ENCODE measurements around the gene TMEM95. TPM values are rescaled to one million over a fixed set of nuclear protein-coding genes. Genes with fewer than 3 reads are reported as not detected.

Gene TMEM95
- total and polyA plus RNA-seq, 2 experiments from 2014 or later = not detected

DNA sequence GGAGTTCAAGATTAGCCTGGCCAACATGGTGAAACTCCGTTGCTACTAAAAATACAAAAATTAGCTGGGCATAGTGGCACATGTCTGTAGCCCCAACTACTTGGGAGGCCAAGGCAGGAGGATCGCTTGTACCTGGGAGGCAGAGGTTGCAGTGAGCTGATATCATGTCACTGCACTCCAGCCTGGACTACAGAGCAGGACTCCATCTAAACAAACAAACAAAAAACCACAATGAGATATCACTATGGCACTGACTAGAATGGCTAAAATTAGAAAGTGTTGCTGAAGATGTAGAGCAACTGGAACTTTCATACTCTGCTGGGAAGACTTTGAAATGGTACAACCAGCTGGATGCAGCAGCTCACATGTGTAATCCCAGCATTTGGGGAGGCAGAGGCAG is 19.4 kb downstream of the TMEM95 start:
- no peak overlapping the region for H3K27ac Mint-ChIP-seq
- H3K4me3 Mint-ChIP-seq = no peak overlapping the region
- peaks cover 2% of the 10 kb centered on the region; the same call in 1 of the 2 replicates for H3K4me1 ChIP-seq (ENCODE audit: insufficient read depth)
- H3K4me1 Mint-ChIP-seq = peaks cover 5% of the 10 kb centered on the region; the same call in 2 of the 3 replicates
- DNase-seq (ENCODE audit: low spot score) (no peak), ATAC-seq (no peak)
- 0 out of 2 replicates have a peak, but pooled peaks cover 3% of the 10 kb centered on the region for H3F3A ChIP-seq (replicated peaks; ENCODE audit: low read depth)
- H3K27me3 Mint-ChIP-seq (ENCODE audit: insufficient read depth, low read depth, poor library complexity) = peaks cover 4% of the 10 kb centered on the region
- no peaks in the 10 kb centered on the region for H3K9me2 ChIP-seq (ENCODE audit: insufficient read depth)
- H4K20me1 ChIP-seq (replicated peaks; ENCODE audit: insufficient read depth) = no peaks in the 10 kb centered on the region
- H3K4me2 ChIP-seq = no peak overlapping the region
- H3K36me3 ChIP-seq (ENCODE audit: insufficient read depth) = no peaks in the 10 kb centered on the region
- peaks cover 12% of the 10 kb centered on the region for H3K9me3 Mint-ChIP-seq
- TF ChIP-seq, protein P1, sequence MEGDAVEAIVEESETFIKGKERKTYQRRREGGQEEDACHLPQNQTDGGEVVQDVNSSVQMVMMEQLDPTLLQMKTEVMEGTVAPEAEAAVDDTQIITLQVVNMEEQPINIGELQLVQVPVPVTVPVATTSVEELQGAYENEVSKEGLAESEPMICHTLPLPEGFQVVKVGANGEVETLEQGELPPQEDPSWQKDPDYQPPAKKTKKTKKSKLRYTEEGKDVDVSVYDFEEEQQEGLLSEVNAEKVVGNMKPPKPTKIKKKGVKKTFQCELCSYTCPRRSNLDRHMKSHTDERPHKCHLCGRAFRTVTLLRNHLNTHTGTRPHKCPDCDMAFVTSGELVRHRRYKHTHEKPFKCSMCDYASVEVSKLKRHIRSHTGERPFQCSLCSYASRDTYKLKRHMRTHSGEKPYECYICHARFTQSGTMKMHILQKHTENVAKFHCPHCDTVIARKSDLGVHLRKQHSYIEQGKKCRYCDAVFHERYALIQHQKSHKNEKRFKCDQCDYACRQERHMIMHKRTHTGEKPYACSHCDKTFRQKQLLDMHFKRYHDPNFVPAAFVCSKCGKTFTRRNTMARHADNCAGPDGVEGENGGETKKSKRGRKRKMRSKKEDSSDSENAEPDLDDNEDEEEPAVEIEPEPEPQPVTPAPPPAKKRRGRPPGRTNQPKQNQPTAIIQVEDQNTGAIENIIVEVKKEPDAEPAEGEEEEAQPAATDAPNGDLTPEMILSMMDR (conservative IDR thresholded peaks at IDR 0.05; ENCODE audit: low read depth in 2 of 2) = no peak
- TF ChIP-seq POLR2AphosphoS5 (IDR thresholded peaks at IDR 0.05; ENCODE audit: low read depth) = no peak
- TF ChIP-seq, protein P2, sequence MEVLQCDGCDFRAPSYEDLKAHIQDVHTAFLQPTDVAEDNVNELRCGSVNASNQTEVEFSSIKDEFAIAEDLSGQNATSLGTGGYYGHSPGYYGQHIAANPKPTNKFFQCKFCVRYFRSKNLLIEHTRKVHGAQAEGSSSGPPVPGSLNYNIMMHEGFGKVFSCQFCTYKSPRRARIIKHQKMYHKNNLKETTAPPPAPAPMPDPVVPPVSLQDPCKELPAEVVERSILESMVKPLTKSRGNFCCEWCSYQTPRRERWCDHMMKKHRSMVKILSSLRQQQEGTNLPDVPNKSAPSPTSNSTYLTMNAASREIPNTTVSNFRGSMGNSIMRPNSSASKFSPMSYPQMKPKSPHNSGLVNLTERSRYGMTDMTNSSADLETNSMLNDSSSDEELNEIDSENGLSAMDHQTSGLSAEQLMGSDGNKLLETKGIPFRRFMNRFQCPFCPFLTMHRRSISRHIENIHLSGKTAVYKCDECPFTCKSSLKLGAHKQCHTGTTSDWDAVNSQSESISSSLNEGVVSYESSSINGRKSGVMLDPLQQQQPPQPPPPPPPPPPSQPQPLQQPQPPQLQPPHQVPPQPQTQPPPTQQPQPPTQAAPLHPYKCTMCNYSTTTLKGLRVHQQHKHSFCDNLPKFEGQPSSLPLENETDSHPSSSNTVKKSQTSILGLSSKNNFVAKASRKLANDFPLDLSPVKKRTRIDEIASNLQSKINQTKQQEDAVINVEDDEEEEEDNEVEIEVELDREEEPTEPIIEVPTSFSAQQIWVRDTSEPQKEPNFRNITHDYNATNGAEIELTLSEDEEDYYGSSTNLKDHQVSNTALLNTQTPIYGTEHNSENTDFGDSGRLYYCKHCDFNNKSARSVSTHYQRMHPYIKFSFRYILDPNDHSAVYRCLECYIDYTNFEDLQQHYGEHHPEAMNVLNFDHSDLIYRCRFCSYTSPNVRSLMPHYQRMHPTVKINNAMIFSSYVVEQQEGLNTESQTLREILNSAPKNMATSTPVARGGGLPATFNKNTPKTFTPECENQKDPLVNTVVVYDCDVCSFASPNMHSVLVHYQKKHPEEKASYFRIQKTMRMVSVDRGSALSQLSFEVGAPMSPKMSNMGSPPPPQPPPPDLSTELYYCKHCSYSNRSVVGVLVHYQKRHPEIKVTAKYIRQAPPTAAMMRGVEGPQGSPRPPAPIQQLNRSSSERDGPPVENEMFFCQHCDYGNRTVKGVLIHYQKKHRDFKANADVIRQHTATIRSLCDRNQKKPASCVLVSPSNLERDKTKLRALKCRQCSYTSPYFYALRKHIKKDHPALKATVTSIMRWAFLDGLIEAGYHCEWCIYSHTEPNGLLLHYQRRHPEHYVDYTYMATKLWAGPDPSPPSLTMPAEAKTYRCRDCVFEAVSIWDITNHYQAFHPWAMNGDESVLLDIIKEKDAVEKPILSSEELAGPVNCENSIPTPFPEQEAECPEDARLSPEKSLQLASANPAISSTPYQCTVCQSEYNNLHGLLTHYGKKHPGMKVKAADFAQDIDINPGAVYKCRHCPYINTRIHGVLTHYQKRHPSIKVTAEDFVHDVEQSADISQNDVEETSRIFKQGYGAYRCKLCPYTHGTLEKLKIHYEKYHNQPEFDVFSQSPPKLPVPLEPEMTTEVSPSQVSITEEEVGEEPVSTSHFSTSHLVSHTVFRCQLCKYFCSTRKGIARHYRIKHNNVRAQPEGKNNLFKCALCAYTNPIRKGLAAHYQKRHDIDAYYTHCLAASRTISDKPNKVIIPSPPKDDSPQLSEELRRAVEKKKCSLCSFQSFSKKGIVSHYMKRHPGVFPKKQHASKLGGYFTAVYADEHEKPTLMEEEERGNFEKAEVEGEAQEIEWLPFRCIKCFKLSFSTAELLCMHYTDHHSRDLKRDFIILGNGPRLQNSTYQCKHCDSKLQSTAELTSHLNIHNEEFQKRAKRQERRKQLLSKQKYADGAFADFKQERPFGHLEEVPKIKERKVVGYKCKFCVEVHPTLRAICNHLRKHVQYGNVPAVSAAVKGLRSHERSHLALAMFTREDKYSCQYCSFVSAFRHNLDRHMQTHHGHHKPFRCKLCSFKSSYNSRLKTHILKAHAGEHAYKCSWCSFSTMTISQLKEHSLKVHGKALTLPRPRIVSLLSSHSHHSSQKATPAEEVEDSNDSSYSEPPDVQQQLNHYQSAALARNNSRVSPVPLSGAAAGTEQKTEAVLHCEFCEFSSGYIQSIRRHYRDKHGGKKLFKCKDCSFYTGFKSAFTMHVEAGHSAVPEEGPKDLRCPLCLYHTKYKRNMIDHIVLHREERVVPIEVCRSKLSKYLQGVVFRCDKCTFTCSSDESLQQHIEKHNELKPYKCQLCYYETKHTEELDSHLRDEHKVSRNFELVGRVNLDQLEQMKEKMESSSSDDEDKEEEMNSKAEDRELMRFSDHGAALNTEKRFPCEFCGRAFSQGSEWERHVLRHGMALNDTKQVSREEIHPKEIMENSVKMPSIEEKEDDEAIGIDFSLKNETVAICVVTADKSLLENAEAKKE (CRISPR knock-in tag; IDR thresholded peaks at IDR 0.05) = no peak
- no peak for TF ChIP-seq ZNF331 (CRISPR knock-in tag; IDR thresholded peaks at IDR 0.05; ENCODE audit: low read depth)
- TF ChIP-seq NANOG (IDR thresholded peaks at IDR 0.05; ENCODE audit: borderline replicate concordance) = no peak
- TF ChIP-seq EZH2phosphoT487 (IDR thresholded peaks at IDR 0.05; ENCODE audit: unreplicated experiment) = no peak
- TF ChIP-seq, protein P3, sequence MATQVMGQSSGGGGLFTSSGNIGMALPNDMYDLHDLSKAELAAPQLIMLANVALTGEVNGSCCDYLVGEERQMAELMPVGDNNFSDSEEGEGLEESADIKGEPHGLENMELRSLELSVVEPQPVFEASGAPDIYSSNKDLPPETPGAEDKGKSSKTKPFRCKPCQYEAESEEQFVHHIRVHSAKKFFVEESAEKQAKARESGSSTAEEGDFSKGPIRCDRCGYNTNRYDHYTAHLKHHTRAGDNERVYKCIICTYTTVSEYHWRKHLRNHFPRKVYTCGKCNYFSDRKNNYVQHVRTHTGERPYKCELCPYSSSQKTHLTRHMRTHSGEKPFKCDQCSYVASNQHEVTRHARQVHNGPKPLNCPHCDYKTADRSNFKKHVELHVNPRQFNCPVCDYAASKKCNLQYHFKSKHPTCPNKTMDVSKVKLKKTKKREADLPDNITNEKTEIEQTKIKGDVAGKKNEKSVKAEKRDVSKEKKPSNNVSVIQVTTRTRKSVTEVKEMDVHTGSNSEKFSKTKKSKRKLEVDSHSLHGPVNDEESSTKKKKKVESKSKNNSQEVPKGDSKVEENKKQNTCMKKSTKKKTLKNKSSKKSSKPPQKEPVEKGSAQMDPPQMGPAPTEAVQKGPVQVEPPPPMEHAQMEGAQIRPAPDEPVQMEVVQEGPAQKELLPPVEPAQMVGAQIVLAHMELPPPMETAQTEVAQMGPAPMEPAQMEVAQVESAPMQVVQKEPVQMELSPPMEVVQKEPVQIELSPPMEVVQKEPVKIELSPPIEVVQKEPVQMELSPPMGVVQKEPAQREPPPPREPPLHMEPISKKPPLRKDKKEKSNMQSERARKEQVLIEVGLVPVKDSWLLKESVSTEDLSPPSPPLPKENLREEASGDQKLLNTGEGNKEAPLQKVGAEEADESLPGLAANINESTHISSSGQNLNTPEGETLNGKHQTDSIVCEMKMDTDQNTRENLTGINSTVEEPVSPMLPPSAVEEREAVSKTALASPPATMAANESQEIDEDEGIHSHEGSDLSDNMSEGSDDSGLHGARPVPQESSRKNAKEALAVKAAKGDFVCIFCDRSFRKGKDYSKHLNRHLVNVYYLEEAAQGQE (IDR thresholded peaks at IDR 0.05; ENCODE audit: unreplicated experiment) = no peak
- TF ChIP-seq, protein P4, sequence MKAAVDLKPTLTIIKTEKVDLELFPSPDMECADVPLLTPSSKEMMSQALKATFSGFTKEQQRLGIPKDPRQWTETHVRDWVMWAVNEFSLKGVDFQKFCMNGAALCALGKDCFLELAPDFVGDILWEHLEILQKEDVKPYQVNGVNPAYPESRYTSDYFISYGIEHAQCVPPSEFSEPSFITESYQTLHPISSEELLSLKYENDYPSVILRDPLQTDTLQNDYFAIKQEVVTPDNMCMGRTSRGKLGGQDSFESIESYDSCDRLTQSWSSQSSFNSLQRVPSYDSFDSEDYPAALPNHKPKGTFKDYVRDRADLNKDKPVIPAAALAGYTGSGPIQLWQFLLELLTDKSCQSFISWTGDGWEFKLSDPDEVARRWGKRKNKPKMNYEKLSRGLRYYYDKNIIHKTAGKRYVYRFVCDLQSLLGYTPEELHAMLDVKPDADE (IDR thresholded peaks at IDR 0.05) = no peak
- no peak for TF ChIP-seq CREB1 (CRISPR knock-in tag; IDR thresholded peaks at IDR 0.05; ENCODE audit: low read depth)
- no peak for TF ChIP-seq JUNB (IDR thresholded peaks at IDR 0.05; ENCODE audit: unreplicated experiment)
- no peak for TF ChIP-seq STAT1 (IDR thresholded peaks at IDR 0.05; ENCODE audit: unreplicated experiment)
- TF ChIP-seq ZNF114 (CRISPR knock-in tag; IDR thresholded peaks at IDR 0.05) = no peak
- no peak for TF ChIP-seq EZH2 (IDR thresholded peaks at IDR 0.05; ENCODE audit: low read depth, unreplicated experiment)
- no peaks in the 10 kb centered on the region for H3K79me2 ChIP-seq (replicated peaks; ENCODE audit: insufficient read depth)
- no peak overlapping the region for H3K27ac ChIP-seq (ENCODE audit: low read depth)
- peaks cover 4% of the 10 kb centered on the region for H3K27me3 ChIP-seq (ENCODE audit: insufficient read depth)
- peaks cover 3% of the 10 kb centered on the region; the same call in 1 of the 3 replicates for H3K36me3 Mint-ChIP-seq (ENCODE audit: low read depth)
- H3K4me3 ChIP-seq = no peak overlapping the region
- no peak overlapping the region for H2AFZ ChIP-seq

Data from GM23338 (cell line).